GM19351 (cell line): ENCODE data around the gene CALB2.
A peak's percentile ranks its signal among the peaks of the same experiment; 100 is the strongest.
"Not testable (repeated sequence)": the region's sequence is repeated elsewhere in the genome, so short reads cannot be mapped to it uniquely, and the experiment has no call there.

Experiments used
- ATAC-seq: cut with Tn5 transposase; IDR thresholded peaks from one replicate; pipeline ENCODE4 v1.9.1; 2021; ENCODE audit warnings: mild to moderate bottlenecking, moderate library complexity; ENCODE audit not compliant: unreplicated experiment

CALB2 gene

GRCh38 chr16:71358464-71358998, at the start of gene CALB2:
Gene CALB2, plus strand, starts transcription at chr16:71358723. Its CDS starts 70 bp downstream, at chr16:71358793.
- ATAC-seq, result peak; percentile 94

- ATAC-seq, result no peak
Observed at GRCh38 chr16:71311553-71312158, 46.9 kb upstream of the CALB2 start.

- ATAC-seq, result not testable (repeated sequence)
Observed at GRCh38 chr16:71313591-71313990, 44.9 kb upstream of the CALB2 start.

GRCh38 chr16:71315269-71315668, 43.3 kb upstream of the CALB2 start:
- ATAC-seq, result no peak

- ATAC-seq, result no peak
Observed at GRCh38 chr16:71319999-71320398, 38.5 kb upstream of the CALB2 start.

GRCh38 chr16:71327720-71328119, 30.8 kb upstream of the CALB2 start:
- ATAC-seq, result no peak

- no peak for ATAC-seq
Observed at GRCh38 chr16:71328151-71328550, 30.4 kb upstream of the CALB2 start.

- no peak for ATAC-seq
Observed at GRCh38 chr16:71337631-71338030, 20.9 kb upstream of the CALB2 start.

GRCh38 chr16:71338193-71338592, 20.3 kb upstream of the CALB2 start:
- ATAC-seq, result no peak

GRCh38 chr16:71338632-71339031, 19.9 kb upstream of the CALB2 start:
- no peak for ATAC-seq

GRCh38 chr16:71339236-71340171, 19.0 kb upstream of the CALB2 start:
- no peak for ATAC-seq

GRCh38 chr16:71340406-71340805, 18.1 kb upstream of the CALB2 start:
- no peak for ATAC-seq

- no peak for ATAC-seq
Observed at GRCh38 chr16:71341881-71342280, 16.6 kb upstream of the CALB2 start.

- ATAC-seq, result no peak
Observed at GRCh38 chr16:71343078-71343477, 15.4 kb upstream of the CALB2 start.

GRCh38 chr16:71344315-71344905, 14.1 kb upstream of the CALB2 start:
- no peak for ATAC-seq

GRCh38 chr16:71345031-71345430, 13.5 kb upstream of the CALB2 start:
- ATAC-seq, result no peak

- no peak for ATAC-seq
Observed at GRCh38 chr16:71347146-71347545, 11.4 kb upstream of the CALB2 start.

GRCh38 chr16:71348262-71349085, 10.0 kb upstream of the CALB2 start:
- ATAC-seq, result no peak

GRCh38 chr16:71350821-71351557, 7.5 kb upstream of the CALB2 start:
- ATAC-seq, result no peak

GRCh38 chr16:71351558-71351901, 7.0 kb upstream of the CALB2 start:
- ATAC-seq, result no peak
